Umbilical cord (tissue), 2 donors: Measurements from ENCODE around the gene RAD21L1. TPM values are rescaled to one million over a fixed set of nuclear protein-coding genes. Genes with fewer than 3 reads are reported as not detected.

ENCODE experiments used
- DNase-seq: peaks from one replicate; pipeline ENCODE4 v3.0.0-alpha.2; 2015; ENCODE audit warnings: low spot score
- total RNA-seq: library from RNA; depleted of rRNA; stranded (reverse); fragments of >200 nt; gene quantifications from one replicate; pipeline ENCODE4 v1.2.3, GENCODE V29; 2014; ENCODE audit warnings: low replicate concordance; ENCODE audit not compliant: insufficient read depth

The RAD21L1 gene
- total RNA-seq, 1 donor from 2014 or later, result 19.5 TPM

- DNase-seq, result no peak
Observed at GRCh38 chr20:1293641-1294379, 68.0 kb downstream of the RAD21L1 start.

DNA sequence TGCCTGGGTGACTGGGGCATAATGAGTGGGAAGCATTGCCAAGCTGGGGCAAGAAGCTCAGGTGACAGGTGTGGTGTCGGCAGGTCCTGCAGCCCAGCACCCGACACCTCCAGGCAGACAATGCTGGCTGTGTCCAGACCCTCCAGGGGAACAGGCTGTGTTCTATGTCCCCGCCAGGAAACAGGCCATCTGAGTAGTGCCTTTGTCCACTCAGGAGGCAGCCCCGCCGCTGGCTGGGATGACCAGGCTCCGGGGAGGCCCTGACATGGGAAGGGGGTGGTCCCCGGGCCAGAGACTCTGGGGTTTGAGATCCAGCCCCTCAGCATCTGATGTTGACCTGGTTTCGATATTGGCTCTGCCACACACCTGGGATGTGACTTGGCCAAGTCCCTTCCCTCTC lies 68.7 kb downstream of the RAD21L1 start:
- DNase-seq, result no peak

- no peak for DNase-seq
Observed at GRCh38 chr20:1295276-1295930, 69.6 kb downstream of the RAD21L1 start.

DNA sequence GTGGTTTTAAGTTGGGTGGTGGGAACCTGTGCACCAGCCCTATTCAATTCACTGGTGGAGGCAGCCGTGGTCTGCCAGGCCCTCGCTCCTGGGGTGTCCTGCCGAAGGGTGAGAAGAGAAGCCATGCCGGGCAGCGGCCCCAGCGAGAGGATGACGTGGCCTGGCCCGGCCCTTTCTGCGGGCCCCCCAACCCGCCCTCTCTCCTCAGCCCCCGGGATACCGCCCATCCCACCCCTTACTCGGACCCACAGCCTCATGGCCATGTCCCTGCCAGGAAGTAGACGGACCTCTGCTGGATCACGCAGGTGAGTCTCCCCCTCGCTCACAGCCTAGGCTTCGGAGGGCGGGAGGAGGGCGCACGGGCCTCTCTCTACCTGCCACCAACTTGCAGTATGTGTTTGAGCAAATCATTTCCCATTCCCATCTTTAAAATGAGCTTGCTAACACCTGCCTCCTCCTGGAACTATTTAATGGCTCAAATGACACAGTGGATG lies 70.3 kb downstream of the RAD21L1 start:
- DNase-seq, result no peak

DNA sequence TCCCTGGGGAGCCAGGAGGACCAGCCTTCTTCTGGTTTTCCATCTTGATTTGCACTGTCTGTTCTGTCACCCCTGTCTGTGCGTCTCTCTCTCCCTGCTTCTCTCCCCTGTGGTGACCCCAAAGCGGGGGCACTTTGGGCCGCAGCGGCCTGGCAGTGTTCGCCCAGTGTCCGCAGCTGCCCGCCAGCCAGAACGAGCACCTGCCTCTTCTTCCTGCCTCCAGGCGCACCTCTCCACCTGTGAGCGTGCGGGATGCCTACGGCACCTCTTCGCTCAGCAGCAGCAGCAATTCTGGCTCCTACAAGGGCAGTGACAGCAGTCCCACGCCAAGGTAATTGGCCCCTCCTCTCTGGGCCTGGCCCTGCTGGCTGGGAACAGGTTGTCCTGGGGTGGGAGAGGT lies 71.1 kb downstream of the RAD21L1 start:
- no peak for DNase-seq

DNA sequence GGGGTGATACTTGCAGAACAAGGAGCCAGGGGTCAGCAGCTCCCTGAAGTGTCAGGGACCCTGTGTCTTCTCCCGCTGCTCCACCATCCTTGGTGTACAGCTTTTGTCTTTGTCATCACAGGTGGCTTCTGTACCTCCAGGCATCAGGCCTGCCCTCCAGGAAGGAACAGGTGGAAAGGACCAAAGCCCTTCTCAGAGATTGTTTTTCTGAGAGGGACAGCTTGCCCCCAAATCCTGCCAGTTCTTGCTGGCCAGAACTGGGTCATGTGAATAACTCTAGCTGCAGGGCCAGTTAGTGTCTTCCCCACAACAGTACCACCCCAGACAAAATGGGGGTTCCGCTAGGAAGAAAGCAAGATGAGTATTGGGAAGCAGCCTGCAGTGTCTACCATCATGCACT lies 71.6 kb downstream of the RAD21L1 start:
- no peak for DNase-seq

- DNase-seq, result no peak
Observed at GRCh38 chr20:1298166-1298565, 72.3 kb downstream of the RAD21L1 start.

- no peak for DNase-seq
Observed at GRCh38 chr20:1298888-1299511, 73.2 kb downstream of the RAD21L1 start.

DNA sequence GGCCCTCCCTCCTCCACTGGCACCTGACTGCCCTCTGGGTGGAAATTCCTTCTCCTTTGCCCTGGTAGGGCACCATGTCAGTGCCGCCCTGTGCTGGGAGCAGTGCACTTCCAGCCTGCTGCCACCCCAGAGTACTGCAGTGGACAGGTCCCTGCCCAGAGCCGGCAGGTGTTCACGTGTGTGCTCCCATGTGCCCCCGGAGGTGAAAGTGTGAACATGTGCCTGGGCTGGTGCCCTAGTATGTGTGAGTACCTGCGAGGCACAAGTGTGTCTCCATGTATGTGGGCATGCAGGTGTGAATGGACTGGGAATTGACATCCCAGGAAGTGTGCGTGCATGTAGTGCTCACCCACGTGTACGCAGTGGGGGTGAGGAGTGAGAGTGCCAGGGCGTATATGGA lies 73.7 kb downstream of the RAD21L1 start:
- DNase-seq, result no peak

GRCh38 chr20:1300083-1300840 lies 74.4 kb downstream of the RAD21L1 start:
- no peak for DNase-seq

- DNase-seq, result no peak
Observed at GRCh38 chr20:1301031-1301529, 75.2 kb downstream of the RAD21L1 start.

DNA sequence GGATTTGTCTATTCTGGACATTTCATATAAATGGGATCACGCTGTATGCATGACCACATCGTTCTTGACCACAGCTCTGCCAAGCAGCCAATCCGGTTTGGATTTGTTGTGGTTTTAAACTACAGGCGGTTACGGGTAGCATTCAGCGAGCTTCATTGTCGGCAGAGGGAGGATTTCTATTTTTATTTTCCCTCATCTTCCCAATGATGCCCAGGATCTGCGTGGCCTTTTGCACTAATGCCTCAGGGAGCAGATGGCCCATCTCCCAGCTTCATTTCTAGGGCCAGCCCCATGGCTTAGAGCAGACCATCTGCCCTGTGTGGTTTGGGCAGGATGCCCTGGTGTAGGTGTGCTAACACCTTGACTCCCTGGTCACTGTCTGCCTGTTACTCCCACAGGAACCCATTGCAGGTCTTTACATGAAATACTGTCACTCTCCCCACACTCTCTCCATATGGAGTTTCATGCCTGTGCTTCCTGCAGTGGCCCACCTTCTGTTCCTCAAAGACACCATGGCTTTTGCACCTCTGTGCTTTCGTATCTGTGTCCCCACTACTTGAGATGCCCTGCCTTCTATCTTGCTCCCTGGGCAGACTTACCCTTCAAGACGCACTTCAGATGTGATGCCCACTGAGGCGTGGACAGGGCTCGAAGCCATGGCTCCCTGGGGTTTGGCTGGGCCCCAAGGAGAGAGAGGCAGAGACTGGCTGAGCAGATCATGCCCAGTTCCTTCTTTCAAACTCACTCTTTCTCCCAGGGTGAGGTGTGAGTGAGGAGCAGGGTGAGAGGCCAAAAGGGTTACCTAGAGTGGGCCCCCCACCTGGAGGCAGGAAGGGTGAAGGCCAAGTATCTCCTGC lies 77.1 kb downstream of the RAD21L1 start:
- DNase-seq, result no peak

DNA sequence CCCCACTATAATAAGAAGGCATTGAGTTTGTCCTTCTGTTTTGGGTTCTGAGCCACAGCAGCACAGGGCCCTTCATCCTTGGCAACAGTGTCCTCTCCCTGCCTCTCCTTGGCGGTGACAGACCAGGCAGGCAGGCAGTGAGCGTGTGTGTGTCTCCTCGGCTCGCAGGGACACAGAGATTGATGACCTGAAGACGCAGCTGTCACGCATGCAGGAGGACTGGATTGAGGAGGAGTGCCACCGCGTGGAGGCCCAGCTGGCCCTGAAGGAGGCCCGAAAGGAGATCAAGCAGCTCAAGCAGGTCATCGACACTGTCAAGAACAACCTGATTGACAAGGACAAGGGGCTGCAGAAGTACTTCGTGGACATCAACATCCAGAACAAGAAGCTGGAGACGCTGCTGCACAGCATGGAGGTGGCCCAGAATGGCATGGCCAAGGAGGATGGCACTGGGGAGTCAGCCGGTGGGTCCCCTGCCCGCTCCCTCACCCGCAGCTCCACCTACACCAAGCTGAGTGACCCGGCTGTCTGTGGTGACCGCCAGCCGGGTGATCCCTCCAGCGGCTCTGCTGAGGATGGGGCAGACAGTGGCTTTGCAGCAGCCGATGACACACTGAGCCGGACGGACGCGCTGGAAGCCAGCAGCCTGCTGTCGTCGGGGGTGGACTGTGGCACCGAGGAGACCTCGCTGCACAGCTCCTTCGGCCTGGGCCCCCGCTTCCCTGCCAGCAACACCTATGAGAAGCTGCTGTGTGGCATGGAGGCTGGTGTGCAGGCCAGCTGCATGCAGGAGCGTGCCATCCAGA lies 79.1 kb downstream of the RAD21L1 start:
- no peak for DNase-seq

Other genes starting within 250 kb of the RAD21L1 start
- not detected for gene RSPO4, start 223.7 kb upstream of the RAD21L1 start, total RNA-seq
- gene PSMF1, start 107.4 kb upstream of the RAD21L1 start, total RNA-seq, result 14.9 TPM
- gene TMEM74B, start 41.1 kb upstream of the RAD21L1 start, total RNA-seq, result 3.4 TPM
- 1.2 TPM for gene C20orf202, start 22.6 kb upstream of the RAD21L1 start, total RNA-seq
- 1.9 TPM for gene SNPH, start 40.2 kb downstream of the RAD21L1 start, total RNA-seq
- 7.9 TPM for gene SDCBP2, start 103.1 kb downstream of the RAD21L1 start, total RNA-seq
- 68.6 TPM for gene FKBP1A, start 167.0 kb downstream of the RAD21L1 start, total RNA-seq
- 40.9 TPM for gene NSFL1C, start 240.8 kb downstream of the RAD21L1 start, total RNA-seq